Bronchial epithelial cell (primary cell): Measurements from ENCODE around the gene ACP6. TPM values are rescaled to one million over a fixed set of nuclear protein-coding genes. Genes with fewer than 3 reads are reported as not detected.

ENCODE experiments used
- DNase-seq: peaks from one replicate; pipeline ENCODE4 v3.0.0-alpha.2; 2010; ENCODE audit warnings: low read depth
- FAIRE-seq: peaks from 2 replicates; lab custom pipeline; 2011; peaks lifted over from hg19 to GRCh38; lab: Jason Lieb, UNC
- H3K27me3 ChIP-seq: 2 replicates; pipeline ENCODE4 v1.5.1; 2011; ENCODE audit warnings: low read length; ENCODE audit not compliant: control insufficient read depth, insufficient read depth
- H3K36me3 ChIP-seq: 2 replicates; pipeline ENCODE4 v1.5.1; 2011; ENCODE audit warnings: low read length; ENCODE audit not compliant: control insufficient read depth, insufficient read depth
- H3K4me3 ChIP-seq: 2 replicates; pipeline ENCODE4 v1.5.1; 2011; ENCODE audit warnings: mild to moderate bottlenecking, low read depth, low read length, control low read depth
- total RNA-seq: library from RNA; depleted of rRNA; stranded (reverse); fragments of >200 nt; gene quantifications from 2 replicates; pipeline ENCODE4 v1.2.1, GENCODE V29; 2014
- TF ChIP-seq, protein P1 (sequence below): IDR thresholded peaks from 2 replicates; pipeline ENCODE4 v1.5.1; 2011; ENCODE audit warnings: mild to moderate bottlenecking, moderate library complexity, low read length, control low read depth, inconsistent platforms; ENCODE audit not compliant: insufficient read depth, severe bottlenecking

ACP6 gene
- total RNA-seq, 1 donor from 2014 or later: 6.6 TPM

DNA sequence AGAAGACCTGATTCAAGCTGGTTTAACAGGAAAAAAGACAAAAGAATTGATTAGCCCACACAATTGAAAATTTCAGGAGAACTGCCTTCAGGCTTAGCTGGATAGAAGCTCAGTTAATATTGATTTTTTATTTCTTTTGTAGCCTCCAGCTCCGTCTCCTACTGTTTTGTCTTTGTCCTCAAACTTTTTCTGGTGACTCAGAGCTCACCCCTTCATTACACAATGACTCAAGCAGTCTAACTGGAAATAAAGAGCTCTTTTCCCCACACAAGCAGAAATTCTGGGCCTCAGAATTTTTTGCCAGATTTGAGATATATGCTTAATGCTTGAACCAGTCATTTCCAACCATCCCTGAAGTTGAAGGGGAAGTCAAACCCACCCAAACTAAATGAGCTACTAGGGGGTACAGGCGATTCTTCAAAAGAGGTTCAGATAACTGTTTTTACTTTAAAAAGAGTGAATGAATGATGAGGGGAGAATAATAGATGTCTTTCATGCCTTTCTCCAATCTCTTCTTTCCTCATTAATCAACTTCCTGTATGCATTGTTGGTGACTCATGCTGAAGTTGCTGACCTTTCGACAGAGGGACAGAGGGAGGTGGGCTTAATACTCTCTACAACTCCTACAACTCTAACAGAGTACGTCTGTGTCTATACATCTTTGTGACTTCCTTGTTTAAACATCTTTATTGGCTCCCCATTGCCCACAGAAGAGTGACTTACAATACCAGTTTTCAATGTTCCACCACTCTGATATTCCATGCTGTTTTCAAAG is 6.2 kb upstream of the ACP6 start:
- DNase-seq: peak; percentile 87
- Histone ChIP-seq H3K4me3 (no peak overlapping the region), H3K27me3 (no peaks in the 10 kb centered on the region), H3K36me3 (no peaks in the 10 kb centered on the region)
- FAIRE-seq: no peak
- TF ChIP-seq, protein P1, sequence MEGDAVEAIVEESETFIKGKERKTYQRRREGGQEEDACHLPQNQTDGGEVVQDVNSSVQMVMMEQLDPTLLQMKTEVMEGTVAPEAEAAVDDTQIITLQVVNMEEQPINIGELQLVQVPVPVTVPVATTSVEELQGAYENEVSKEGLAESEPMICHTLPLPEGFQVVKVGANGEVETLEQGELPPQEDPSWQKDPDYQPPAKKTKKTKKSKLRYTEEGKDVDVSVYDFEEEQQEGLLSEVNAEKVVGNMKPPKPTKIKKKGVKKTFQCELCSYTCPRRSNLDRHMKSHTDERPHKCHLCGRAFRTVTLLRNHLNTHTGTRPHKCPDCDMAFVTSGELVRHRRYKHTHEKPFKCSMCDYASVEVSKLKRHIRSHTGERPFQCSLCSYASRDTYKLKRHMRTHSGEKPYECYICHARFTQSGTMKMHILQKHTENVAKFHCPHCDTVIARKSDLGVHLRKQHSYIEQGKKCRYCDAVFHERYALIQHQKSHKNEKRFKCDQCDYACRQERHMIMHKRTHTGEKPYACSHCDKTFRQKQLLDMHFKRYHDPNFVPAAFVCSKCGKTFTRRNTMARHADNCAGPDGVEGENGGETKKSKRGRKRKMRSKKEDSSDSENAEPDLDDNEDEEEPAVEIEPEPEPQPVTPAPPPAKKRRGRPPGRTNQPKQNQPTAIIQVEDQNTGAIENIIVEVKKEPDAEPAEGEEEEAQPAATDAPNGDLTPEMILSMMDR: no peak

DNA sequence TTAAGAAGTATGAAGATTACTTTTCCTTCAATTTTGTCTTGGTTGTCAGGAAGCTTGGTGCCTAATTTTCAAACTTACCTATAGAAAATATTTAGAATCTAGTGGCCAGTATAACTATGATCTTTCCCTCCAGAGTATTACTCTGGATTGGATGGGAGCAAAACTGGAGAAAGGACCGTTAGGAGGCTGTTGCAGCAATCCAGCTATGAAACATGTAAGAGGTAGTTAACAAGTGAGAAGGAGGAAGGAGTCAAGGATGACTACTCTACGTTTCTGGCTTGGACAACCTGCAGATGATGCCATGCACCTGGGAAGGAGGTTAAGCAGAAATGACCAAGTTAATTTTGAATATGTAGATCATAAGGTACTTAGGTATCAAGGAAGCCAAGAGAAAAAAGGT is 3.5 kb upstream of the ACP6 start:
- Histone ChIP-seq H3K27me3 (no peaks in the 10 kb centered on the region), H3K36me3 (no peaks in the 10 kb centered on the region), H3K4me3 (no peak overlapping the region)
- DNase-seq (no peak), FAIRE-seq (no peak)
- TF ChIP-seq, protein P1: no peak

DNA sequence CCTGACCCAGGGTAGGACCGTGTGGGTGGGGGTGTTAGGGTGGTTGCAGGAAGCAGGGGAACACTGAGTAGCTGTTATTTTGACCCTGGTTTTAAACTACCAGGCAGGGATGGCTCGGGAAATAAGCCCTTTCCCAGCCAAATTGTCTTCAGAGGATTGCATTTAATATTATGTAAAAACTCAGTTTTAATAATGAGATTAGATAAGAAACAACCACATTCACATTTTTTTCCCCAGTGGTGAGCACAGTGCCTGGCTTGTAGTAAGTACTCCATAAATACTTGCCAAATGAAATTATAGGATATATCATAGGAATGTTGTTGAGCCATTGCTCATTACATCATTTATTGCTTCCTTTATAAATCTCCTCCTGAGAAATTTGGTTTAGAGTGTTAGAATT is 3.1 kb upstream of the ACP6 start:
- TF ChIP-seq, protein P1: no peak
- no peak for DNase-seq
- FAIRE-seq: no peak
- no peaks in the 10 kb centered on the region for H3K27me3 ChIP-seq
- H3K4me3 ChIP-seq: no peak overlapping the region
- H3K36me3 ChIP-seq: no peaks in the 10 kb centered on the region

DNA sequence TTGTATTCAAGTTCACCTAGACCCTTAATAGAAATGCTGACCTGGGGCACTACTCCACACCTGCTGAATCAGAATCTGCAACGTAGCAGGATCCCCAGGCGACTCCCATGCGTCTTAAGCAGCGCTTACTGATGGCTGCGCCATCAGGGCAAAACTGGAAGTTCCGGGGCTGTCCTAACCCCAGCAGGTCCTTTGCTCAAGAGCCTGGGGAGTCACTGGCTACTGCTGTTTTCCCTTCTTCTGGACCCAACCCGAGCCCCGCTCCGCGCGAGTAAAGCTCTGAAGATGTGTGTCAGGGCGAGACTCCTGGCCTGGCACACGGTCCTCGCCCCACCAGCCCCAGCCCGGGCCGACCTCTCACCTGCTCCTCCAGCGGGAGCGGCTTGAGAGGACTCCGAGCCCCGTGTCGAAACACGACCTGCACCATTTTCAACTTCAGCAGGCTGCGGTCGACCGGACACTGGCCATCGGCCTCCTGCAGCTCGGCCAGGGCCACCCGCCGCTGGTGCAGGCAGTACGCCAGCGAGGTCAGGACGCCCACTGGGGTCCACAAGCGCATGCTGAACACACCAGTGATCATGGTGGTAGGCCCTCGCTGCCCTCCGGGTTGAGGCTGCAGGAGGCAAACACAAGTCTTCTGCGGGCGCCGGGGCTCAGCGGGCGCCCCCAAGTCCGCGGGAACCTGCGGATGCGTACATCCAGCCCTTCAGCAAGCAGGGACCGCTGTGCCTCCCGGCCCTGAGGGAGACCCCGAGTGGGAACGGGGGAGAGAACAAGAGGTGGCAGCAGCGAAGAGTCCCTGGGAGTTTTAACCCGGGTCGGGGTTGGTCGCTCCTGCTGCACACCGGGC is 630 bp downstream of the ACP6 start:
- TF ChIP-seq, protein P1: no peak
- Histone ChIP-seq H3K4me3 (peak overlapping the region; percentile 80), H3K27me3 (no peaks in the 10 kb centered on the region), H3K36me3 (no peaks in the 10 kb centered on the region)
- no peak for FAIRE-seq
- peak; percentile 64 for DNase-seq

DNA sequence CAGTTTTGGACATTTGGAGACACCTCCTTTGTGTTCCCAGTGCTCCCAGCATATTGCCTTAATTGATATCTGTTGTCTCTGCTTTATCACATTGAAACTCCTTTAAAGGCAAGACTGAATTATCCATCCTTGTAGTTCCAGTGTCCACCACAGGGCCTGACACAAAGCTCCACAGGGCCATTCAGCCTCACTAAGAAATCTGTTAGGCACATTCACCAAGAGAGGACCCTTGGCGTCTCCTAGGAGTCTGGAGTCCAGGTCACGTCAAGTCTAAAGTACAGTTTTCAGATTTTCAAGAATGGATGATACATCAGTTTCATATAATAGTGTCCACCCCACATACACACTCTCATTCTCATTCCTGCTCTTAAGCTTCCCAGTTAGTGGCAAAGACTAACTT is 4.8 kb downstream of the ACP6 start:
- FAIRE-seq: no peak

More for the DNA sequence above, 4.8 kb downstream of the ACP6 start:
- Histone ChIP-seq H3K4me3 (no peak overlapping the region), H3K36me3 (no peaks in the 10 kb centered on the region), H3K27me3 (no peaks in the 10 kb centered on the region)
- no peak for DNase-seq
- TF ChIP-seq, protein P1: peak; percentile 18
